HG02970 (cell line): ENCODE results near the gene CUX1.

Experiments used
- ATAC-seq: cut with Tn5 transposase; IDR thresholded peaks from one replicate; pipeline ENCODE4 v1.9.1; 2021; ENCODE audit warnings: mild to moderate bottlenecking, moderate library complexity, moderate number of reproducible peaks; ENCODE audit not compliant: unreplicated experiment, low FRiP score

Gene CUX1

GRCh38 chr7:102272075-102272916 is 454.9 kb downstream of the CUX1 start:
- no peak for ATAC-seq

GRCh38 chr7:102272917-102273748 is 455.7 kb downstream of the CUX1 start:
- ATAC-seq: no peak

GRCh38 chr7:102273749-102274712 is 456.6 kb downstream of the CUX1 start:
- no peak for ATAC-seq

- ATAC-seq: no peak
These were observed 457.8 kb downstream of the CUX1 start for GRCh38 chr7:102275123-102275703.

GRCh38 chr7:102277901-102278300 is 460.5 kb downstream of the CUX1 start:
- no peak for ATAC-seq

- ATAC-seq: no peak
These were observed 462.3 kb downstream of the CUX1 start for GRCh38 chr7:102279537-102280400.

GRCh38 chr7:102280521-102280920 is 463.1 kb downstream of the CUX1 start:
- no peak for ATAC-seq

GRCh38 chr7:102281785-102282184 is 464.4 kb downstream of the CUX1 start:
- ATAC-seq: no peak

- ATAC-seq: no peak
These were observed 465.3 kb downstream of the CUX1 start for GRCh38 chr7:102282465-102283362.

- ATAC-seq: no peak
These were observed 466.2 kb downstream of the CUX1 start for GRCh38 chr7:102283477-102284189.

- ATAC-seq: no peak
These were observed 467.0 kb downstream of the CUX1 start for GRCh38 chr7:102284399-102284798.

- no peak for ATAC-seq
These were observed 467.6 kb downstream of the CUX1 start for GRCh38 chr7:102284891-102285539.

GRCh38 chr7:102285540-102286236 is 468.3 kb downstream of the CUX1 start:
- ATAC-seq: no peak

- no peak for ATAC-seq
These were observed 469.0 kb downstream of the CUX1 start, which contains the start of gene SH2B2 for GRCh38 chr7:102286237-102287110. TSS of gene SH2B2 (plus strand) at chr7:102286868. CDS start at chr7:102300551, 13,683 bp downstream.
